Prostate gland (tissue), 2 donors: Measurements from ENCODE around the gene CLNK. TPM values are rescaled to one million over a fixed set of nuclear protein-coding genes. Genes with fewer than 3 reads are reported as not detected.

Source experiments
- DNase-seq: peaks from one replicate; pipeline ENCODE4 v3.0.0-alpha.2; 2019; ENCODE audit warnings: low spot score
- H3K27ac ChIP-seq, 2 donors: fragments of 200-600 bp; sonication (generic); 2 replicates each; pipeline ENCODE4 v1.5.1; 2017 to 2019
- H3K27me3 ChIP-seq: fragments of 200-600 bp; sonication (generic); replicated peaks from 2 replicates; pipeline ENCODE4 v1.5.1; 2019; ENCODE audit not compliant: insufficient read depth
- H3K36me3 ChIP-seq, 2 donors: fragments of 200-600 bp; sonication (generic); 1 replicate in 1 of 2; 2 replicates in 1 of 2; pipeline versions ENCODE4 v1.5.1 to v1.8.1; 2017 to 2019
- H3K4me1 ChIP-seq: fragments of 200-600 bp; sonication (generic); replicated peaks from 2 replicates; pipeline ENCODE4 v1.5.1; 2019
- H3K4me3 ChIP-seq, 2 donors: fragments of 200-600 bp; sonication (generic); 2 replicates each; pipeline ENCODE4 v1.5.1; 2017 to 2019
- H3K9me3 ChIP-seq: fragments of 200-600 bp; sonication (generic); 2 replicates; pipeline ENCODE4 v1.5.1; 2017
- CTCF ChIP-seq, 4 experiments: fragments of 200-600 bp in 2 of 4; fragments of 450-650 bp in 2 of 4; sonication (generic) in 2 of 4; IDR thresholded peaks; 1 replicate in 3 of 4; 2 replicates in 1 of 4; pipeline ENCODE4 v1.5.1; 2016 to 2019; ENCODE audit warnings: antibody characterized with exemption in 4 of 4, mild to moderate bottlenecking in 2 of 4, moderate library complexity in 2 of 4
- POLR2A ChIP-seq: fragments of 450-650 bp; IDR thresholded peaks from one replicate; pipeline ENCODE4 v1.6.1; 2016; ENCODE audit warnings: antibody characterized with exemption, mild to moderate bottlenecking
- POLR2AphosphoS5 ChIP-seq: sonication (generic); formaldehyde crosslinking; IDR thresholded peaks from one replicate; pipeline ENCODE4 v1.6.1; 2017; ENCODE audit warnings: antibody characterized with exemption
- WGBS: methylation state at CpG from one replicate; pipeline ENCODE4 v1.1.5; 2018; 5-methylcytosine and 5-hydroxymethylcytosine counted together
- intact Hi-C: fragments of 100-400 bp; cut with DNase I; formaldehyde crosslinking; loops from one replicate; pipeline ENCODE4 v1.14.2; 2022
- total RNA-seq, 2 donors: library from RNA; depleted of rRNA; stranded (reverse); fragments of >200 nt; gene quantifications; one replicate each; pipeline ENCODE4 v1.1.0, GENCODE V29; 2016

Gene CLNK
- total RNA-seq, 2 donors from 2014 or later = not detected

GRCh38 chr4:10571909-10572308, 112.7 kb downstream of the CLNK start:
- H3K36me3 ChIP-seq = no peaks in the 10 kb centered on the region
- no peaks in the 10 kb centered on the region for H3K9me3 ChIP-seq
- no peak for DNase-seq
- H3K4me3 ChIP-seq = no peak overlapping the region
- no peak for TF ChIP-seq POLR2AphosphoS5
- TF ChIP-seq POLR2A = no peak
- no peak for TF ChIP-seq CTCF (IDR thresholded peaks at IDR 0.05)
- intact Hi-C loops = no loop called here
- no peaks in the 10 kb centered on the region for H3K27me3 ChIP-seq
- H3K4me1 ChIP-seq = no peaks in the 10 kb centered on the region
- H3K27ac ChIP-seq = no peak overlapping the region
- WGBS = 40% methylated on average over 2 of the region's 2 CpGs

GRCh38 chr4:10569491-10569890, 115.1 kb downstream of the CLNK start:
- Histone ChIP-seq H3K36me3 (no peaks in the 10 kb centered on the region), H3K27ac (no peak overlapping the region), H3K4me1 (no peaks in the 10 kb centered on the region), H3K4me3 (no peak overlapping the region), H3K27me3 (no peaks in the 10 kb centered on the region), H3K9me3 (no peaks in the 10 kb centered on the region)
- no peak for TF ChIP-seq POLR2A
- no peak for TF ChIP-seq CTCF (IDR thresholded peaks at IDR 0.05)
- no peak for TF ChIP-seq POLR2AphosphoS5
- intact Hi-C loops = no loop called here
- WGBS = 94% methylated on average over 2 of the region's 2 CpGs
- no peak for DNase-seq

GRCh38 chr4:10567766-10568165, 116.8 kb downstream of the CLNK start:
- TF ChIP-seq POLR2A (no peak), POLR2AphosphoS5 (no peak), CTCF (IDR thresholded peaks at IDR 0.05) (no peak)
- intact Hi-C loops = no loop called here
- Histone ChIP-seq H3K4me1 (no peaks in the 10 kb centered on the region), H3K4me3 (no peak overlapping the region), H3K27me3 (no peaks in the 10 kb centered on the region), H3K36me3 (no peaks in the 10 kb centered on the region), H3K9me3 (no peaks in the 10 kb centered on the region), H3K27ac (no peak overlapping the region)
- no peak for DNase-seq

GRCh38 chr4:10565166-10565780, 119.3 kb downstream of the CLNK start:
- 87% methylated on average over 5 of the region's 5 CpGs for WGBS
- no peak for DNase-seq
- Histone ChIP-seq H3K4me3 (no peak overlapping the region), H3K9me3 (no peaks in the 10 kb centered on the region), H3K36me3 (no peaks in the 10 kb centered on the region), H3K4me1 (no peaks in the 10 kb centered on the region), H3K27me3 (no peaks in the 10 kb centered on the region), H3K27ac (no peak overlapping the region)
- TF ChIP-seq CTCF (IDR thresholded peaks at IDR 0.05) (no peak), POLR2A (no peak), POLR2AphosphoS5 (no peak)
- intact Hi-C loops = no loop called here

- Histone ChIP-seq H3K27ac (no peak overlapping the region), H3K4me3 (no peak overlapping the region), H3K27me3 (no peaks in the 10 kb centered on the region), H3K9me3 (no peaks in the 10 kb centered on the region), H3K4me1 (no peaks in the 10 kb centered on the region), H3K36me3 (no peaks in the 10 kb centered on the region)
- TF ChIP-seq CTCF (IDR thresholded peaks at IDR 0.05) (peak; percentile 41 to 81 (median 73)), POLR2AphosphoS5 (peak; percentile 30), POLR2A (no peak)
- intact Hi-C loops = no loop called here
- 10% methylated on average over 6 of the region's 6 CpGs for WGBS
- DNase-seq = peak; percentile 45
These were observed 129.9 kb downstream of the CLNK start for GRCh38 chr4:10554694-10555093.
